Middle frontal gyrus (tissue), 1 donor: ENCODE measurements around the gene ABTB2.
"Not testable (repeated sequence)": the region's sequence is repeated elsewhere in the genome, so short reads cannot be mapped to it uniquely, and the experiment has no call there.

ENCODE experiments used
- DNase-seq: peaks from one replicate; pipeline ENCODE4 v3.0.0-alpha.2; 2015; ENCODE audit warnings: low spot score; ENCODE audit errors: extremely low spot score

ABTB2 gene

GRCh38 chr11:34239465-34240149 is 118.2 kb downstream of the ABTB2 start:
- DNase-seq, result no peak

GRCh38 chr11:34238966-34239365 is 118.8 kb downstream of the ABTB2 start:
- no peak for DNase-seq

GRCh38 chr11:34238533-34238932 is 119.3 kb downstream of the ABTB2 start:
- no peak for DNase-seq

- DNase-seq, result no peak
Observed at GRCh38 chr11:34236572-34236971, 121.2 kb downstream of the ABTB2 start.

GRCh38 chr11:34235591-34236071 is 122.2 kb downstream of the ABTB2 start:
- no peak for DNase-seq

GRCh38 chr11:34235189-34235588 is 122.6 kb downstream of the ABTB2 start:
- DNase-seq, result no peak

GRCh38 chr11:34234086-34234740 is 123.6 kb downstream of the ABTB2 start:
- DNase-seq, result no peak

- DNase-seq, result no peak
Observed at GRCh38 chr11:34233215-34233614, 124.6 kb downstream of the ABTB2 start.

GRCh38 chr11:34232807-34233206 is 125.0 kb downstream of the ABTB2 start:
- no peak for DNase-seq

- DNase-seq, result no peak
Observed at GRCh38 chr11:34226210-34226609, 131.6 kb downstream of the ABTB2 start.

- DNase-seq, result no peak
Observed at GRCh38 chr11:34225091-34225490, 132.7 kb downstream of the ABTB2 start.

- DNase-seq, result no peak
Observed at GRCh38 chr11:34224434-34224966, 133.3 kb downstream of the ABTB2 start.

- DNase-seq, result no peak
Observed at GRCh38 chr11:34223907-34224306, 133.9 kb downstream of the ABTB2 start.

- DNase-seq, result no peak
Observed at GRCh38 chr11:34223021-34223813, 134.6 kb downstream of the ABTB2 start.

- no peak for DNase-seq
Observed at GRCh38 chr11:34222030-34222429, 135.8 kb downstream of the ABTB2 start.

- no peak for DNase-seq
Observed at GRCh38 chr11:34219941-34220370, 137.9 kb downstream of the ABTB2 start.

- DNase-seq, result no peak
Observed at GRCh38 chr11:34219279-34219678, 138.5 kb downstream of the ABTB2 start.

GRCh38 chr11:34218756-34219155 is 139.1 kb downstream of the ABTB2 start:
- DNase-seq, result not testable (repeated sequence)

GRCh38 chr11:34218067-34218466 is 139.7 kb downstream of the ABTB2 start:
- no peak for DNase-seq

GRCh38 chr11:34216706-34217105 is 141.1 kb downstream of the ABTB2 start:
- no peak for DNase-seq

- DNase-seq, result no peak
Observed at GRCh38 chr11:34215806-34216453, 141.9 kb downstream of the ABTB2 start.
